CD8-positive, alpha-beta memory T cell (primary cell): ENCODE results near the gene GPR37. TPM values are rescaled to one million over a fixed set of nuclear protein-coding genes. Genes with fewer than 3 reads are reported as not detected.

Experiments used
- CTCF ChIA-PET: fragments of 350-600 bp; sonication (Branson Sonifier 250); formaldehyde crosslinking; loops from one replicate; lab custom pipeline; 2021; ENCODE audit warnings: antibody characterized with exemption; lab: Charles Lee
- POLR2A ChIA-PET: fragments of 350-600 bp; sonication (Branson Sonifier 250); formaldehyde crosslinking; loops from one replicate; lab custom pipeline; 2021; ENCODE audit warnings: antibody characterized with exemption; lab: Charles Lee
- DNase-seq, 5 donors: peaks; one replicate each; pipeline versions ENCODE4 v3.0.0 to v3.0.0-alpha.2; 2020 to 2022; ENCODE audit warnings: mixed read lengths in 1 of 5
- H3K27ac ChIP-seq: one replicate; pipeline ENCODE4 v1.7.0; 2013; ENCODE audit warnings: low read depth, mild to moderate bottlenecking, low read length, moderate library complexity
- H3K27me3 ChIP-seq: 2 replicates; pipeline ENCODE4 v1.7.0; 2013; ENCODE audit warnings: low read length, mild to moderate bottlenecking; ENCODE audit not compliant: insufficient read depth, poor library complexity, severe bottlenecking
- H3K36me3 ChIP-seq: 2 replicates; pipeline ENCODE4 v1.7.0; 2013; ENCODE audit warnings: mild to moderate bottlenecking, low read length, moderate library complexity; ENCODE audit not compliant: insufficient read depth
- H3K4me1 ChIP-seq: 2 replicates; pipeline ENCODE4 v1.7.0; 2013; ENCODE audit warnings: mild to moderate bottlenecking, low read length, moderate library complexity; ENCODE audit not compliant: insufficient read depth
- H3K4me3 ChIP-seq: 2 replicates; pipeline ENCODE4 v1.7.0; 2013; ENCODE audit warnings: mild to moderate bottlenecking, low read length
- H3K9me3 ChIP-seq: 2 replicates; pipeline ENCODE4 v1.7.0; 2013; ENCODE audit warnings: mild to moderate bottlenecking, low read length
- H3K27ac Mint-ChIP-seq, 8 donors: one replicate each; pipeline ENCODE4 v1.8.0; 2020 to 2021; ENCODE audit warnings: mixed read lengths in 8 of 8, mild to moderate bottlenecking in 6 of 8, inconsistent platforms in 3 of 8, moderate library complexity in 3 of 8
- H3K27me3 Mint-ChIP-seq, 2 donors: one replicate each; pipeline ENCODE4 v1.8.0; 2020 to 2021; ENCODE audit warnings: mixed read lengths in 2 of 2, mild to moderate bottlenecking in 1 of 2, moderate library complexity in 1 of 2
- H3K36me3 Mint-ChIP-seq, 3 donors: one replicate each; pipeline ENCODE4 v1.8.0; 2020 to 2021; ENCODE audit warnings: mixed read lengths in 3 of 3, inconsistent platforms in 1 of 3, mild to moderate bottlenecking in 1 of 3
- H3K4me1 Mint-ChIP-seq, 3 donors: one replicate each; pipeline ENCODE4 v1.8.0; 2020 to 2021; ENCODE audit warnings: mixed read lengths in 3 of 3, inconsistent platforms in 1 of 3, mild to moderate bottlenecking in 1 of 3
- H3K4me3 Mint-ChIP-seq, 7 donors: one replicate each; pipeline ENCODE4 v1.8.0; 2020 to 2021; ENCODE audit warnings: mixed read lengths in 7 of 7, mild to moderate bottlenecking in 6 of 7, moderate library complexity in 4 of 7, inconsistent platforms in 2 of 7
- H3K9me3 Mint-ChIP-seq, 5 donors: one replicate each; pipeline ENCODE4 v1.8.0; 2020 to 2022; ENCODE audit warnings: mixed read lengths in 5 of 5, mild to moderate bottlenecking in 3 of 5, moderate library complexity in 2 of 5, inconsistent platforms in 1 of 5
- polyA plus RNA-seq: library from polyadenylated mRNA; unstranded; fragments of 300-500 nt; fragmentation: Illumina TruSeq; gene quantifications from one replicate; pipeline ENCODE4 v1.2.3, GENCODE V29; 2021
- total RNA-seq, 2 experiments: library from RNA; stranded (reverse); gene quantifications; one replicate each; pipeline ENCODE4 v1.2.3, GENCODE V29; 2021

Gene GPR37
- total and polyA plus RNA-seq, 3 experiments from 2014 or later = not detected

DNA sequence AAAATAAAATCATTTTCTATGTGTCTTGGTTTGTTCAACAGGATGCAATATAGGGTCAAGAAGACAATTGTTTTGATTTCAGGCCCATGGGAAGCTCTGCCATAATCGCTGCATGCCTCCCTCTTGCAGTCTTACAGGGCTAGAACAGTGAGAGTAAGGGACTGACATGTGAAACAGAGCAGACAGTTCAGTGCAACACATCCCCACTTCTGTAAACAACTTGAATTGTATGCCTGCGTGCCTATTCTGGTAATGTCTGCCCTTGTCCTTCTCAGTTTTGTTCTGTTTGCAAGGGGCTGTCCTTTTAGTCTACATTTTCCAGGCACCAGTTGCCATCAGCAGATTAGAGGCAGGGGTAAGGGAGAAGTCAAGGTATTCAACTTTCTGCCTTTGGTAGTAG is 34.8 kb upstream of the GPR37 start:
- H3K4me3 ChIP-seq = no peak overlapping the region
- no peak overlapping the region for H3K27ac Mint-ChIP-seq
- no peaks in the 10 kb centered on the region for H3K4me1 ChIP-seq
- no peaks in the 10 kb centered on the region for H3K36me3 Mint-ChIP-seq
- peaks cover 2 to 18% (median 6%) of the 10 kb centered on the region in 5 donors for H3K9me3 Mint-ChIP-seq
- H3K27me3 ChIP-seq = no peaks in the 10 kb centered on the region
- ChIA-PET POLR2A (no interaction called here), CTCF (no interaction called here)
- H3K4me3 Mint-ChIP-seq = no peak overlapping the region
- DNase-seq = no peak
- no peak overlapping the region for H3K27ac ChIP-seq
- no peaks in the 10 kb centered on the region for H3K9me3 ChIP-seq
- H3K4me1 Mint-ChIP-seq = no peaks in the 10 kb centered on the region
- H3K36me3 ChIP-seq = no peaks in the 10 kb centered on the region
- peaks cover 1 to 29% of the 10 kb centered on the region in 2 donors for H3K27me3 Mint-ChIP-seq

GRCh38 chr7:124799448-124799847 is 33.9 kb upstream of the GPR37 start:
- H3K36me3 ChIP-seq = no peaks in the 10 kb centered on the region
- ChIA-PET CTCF (no interaction called here), POLR2A (no interaction called here)
- no peaks in the 10 kb centered on the region for H3K4me1 ChIP-seq
- Mint-ChIP-seq H3K4me3 (no peak overlapping the region), H3K27me3 (peaks cover 1 to 29% of the 10 kb centered on the region in 2 donors), H3K9me3 (peaks cover 2 to 18% (median 6%) of the 10 kb centered on the region in 5 donors), H3K27ac (no peak overlapping the region), H3K36me3 (no peaks in the 10 kb centered on the region), H3K4me1 (no peaks in the 10 kb centered on the region)
- DNase-seq = no peak
- no peaks in the 10 kb centered on the region for H3K27me3 ChIP-seq
- no peaks in the 10 kb centered on the region for H3K9me3 ChIP-seq
- no peak overlapping the region for H3K4me3 ChIP-seq
- no peak overlapping the region for H3K27ac ChIP-seq

- Mint-ChIP-seq H3K4me1 (no peaks in the 10 kb centered on the region), H3K9me3 (peaks cover 5 to 18% (median 6%) of the 10 kb centered on the region in 5 donors), H3K27ac (no peak overlapping the region), H3K27me3 (peaks cover 1 to 27% of the 10 kb centered on the region in 2 donors), H3K4me3 (no peak overlapping the region), H3K36me3 (no peaks in the 10 kb centered on the region)
- ChIA-PET POLR2A (no interaction called here), CTCF (no interaction called here)
- Histone ChIP-seq H3K4me3 (no peak overlapping the region), H3K27ac (no peak overlapping the region), H3K9me3 (no peaks in the 10 kb centered on the region), H3K4me1 (no peaks in the 10 kb centered on the region), H3K27me3 (no peaks in the 10 kb centered on the region), H3K36me3 (no peaks in the 10 kb centered on the region)
- DNase-seq = no peak
Observed at GRCh38 chr7:124796771-124797170, 31.2 kb upstream of the GPR37 start.

DNA sequence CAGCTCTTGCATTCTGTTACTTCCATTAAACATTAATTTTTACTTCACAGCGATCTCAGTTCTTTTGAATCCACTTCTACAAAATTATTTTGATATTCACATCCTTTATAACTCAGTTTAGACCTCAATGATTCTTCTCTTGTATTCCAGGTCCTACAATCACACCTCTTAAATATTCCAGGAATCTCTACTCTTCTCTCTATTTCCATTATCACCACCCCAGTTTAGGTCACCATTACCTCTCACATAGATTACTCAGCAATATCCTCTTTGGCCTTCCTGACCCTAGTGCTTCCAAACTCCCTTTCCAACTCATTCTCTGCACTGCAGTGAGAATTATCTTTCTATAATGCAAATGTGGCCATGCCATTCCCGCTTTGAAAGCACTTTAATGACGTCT is 27.1 kb upstream of the GPR37 start:
- Histone ChIP-seq H3K27ac (no peak overlapping the region), H3K4me3 (no peak overlapping the region), H3K9me3 (no peaks in the 10 kb centered on the region), H3K4me1 (no peaks in the 10 kb centered on the region), H3K36me3 (no peaks in the 10 kb centered on the region), H3K27me3 (no peaks in the 10 kb centered on the region)
- no peak for DNase-seq
- CTCF ChIA-PET = no interaction called here
- POLR2A ChIA-PET = no interaction called here
- H3K4me1 Mint-ChIP-seq = no peaks in the 10 kb centered on the region
- peaks cover 8 to 12% of the 10 kb centered on the region in 2 donors for H3K27me3 Mint-ChIP-seq
- H3K27ac Mint-ChIP-seq = no peak overlapping the region
- no peaks in the 10 kb centered on the region for H3K36me3 Mint-ChIP-seq
- H3K4me3 Mint-ChIP-seq = no peak overlapping the region
- H3K9me3 Mint-ChIP-seq = peaks cover 5 to 11% (median 6%) of the 10 kb centered on the region in 5 donors

DNA sequence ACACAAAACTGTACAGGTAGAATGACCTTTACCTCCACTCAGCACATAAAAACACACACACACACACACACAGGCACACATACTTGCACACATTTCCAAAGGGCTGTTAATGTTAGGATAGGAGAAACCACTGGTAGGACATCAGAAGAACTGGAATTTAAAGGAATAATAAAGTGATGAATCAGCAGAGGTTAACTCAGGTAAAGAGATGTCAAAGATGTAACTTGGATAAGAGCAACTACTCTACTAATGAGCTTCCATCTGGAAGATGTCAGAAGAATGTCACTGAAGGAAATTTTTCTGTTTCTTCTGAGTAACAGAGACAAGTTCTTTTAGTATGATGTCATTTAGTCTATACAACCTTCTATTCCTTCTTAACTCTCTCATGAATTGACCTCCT is 26.4 kb upstream of the GPR37 start:
- no peak overlapping the region for H3K4me3 Mint-ChIP-seq
- ChIA-PET CTCF (no interaction called here), POLR2A (no interaction called here)
- H3K36me3 Mint-ChIP-seq = no peaks in the 10 kb centered on the region
- H3K9me3 Mint-ChIP-seq = peaks cover 3 to 10% (median 6%) of the 10 kb centered on the region in 5 donors
- no peaks in the 10 kb centered on the region for H3K27me3 ChIP-seq
- H3K27ac ChIP-seq = no peak overlapping the region
- H3K4me1 ChIP-seq = no peaks in the 10 kb centered on the region
- no peaks in the 10 kb centered on the region for H3K4me1 Mint-ChIP-seq
- H3K27me3 Mint-ChIP-seq = peaks cover 8 to 12% of the 10 kb centered on the region in 2 donors
- no peak overlapping the region for H3K27ac Mint-ChIP-seq
- no peak overlapping the region for H3K4me3 ChIP-seq
- no peak for DNase-seq
- no peaks in the 10 kb centered on the region for H3K36me3 ChIP-seq
- H3K9me3 ChIP-seq = no peaks in the 10 kb centered on the region

DNA sequence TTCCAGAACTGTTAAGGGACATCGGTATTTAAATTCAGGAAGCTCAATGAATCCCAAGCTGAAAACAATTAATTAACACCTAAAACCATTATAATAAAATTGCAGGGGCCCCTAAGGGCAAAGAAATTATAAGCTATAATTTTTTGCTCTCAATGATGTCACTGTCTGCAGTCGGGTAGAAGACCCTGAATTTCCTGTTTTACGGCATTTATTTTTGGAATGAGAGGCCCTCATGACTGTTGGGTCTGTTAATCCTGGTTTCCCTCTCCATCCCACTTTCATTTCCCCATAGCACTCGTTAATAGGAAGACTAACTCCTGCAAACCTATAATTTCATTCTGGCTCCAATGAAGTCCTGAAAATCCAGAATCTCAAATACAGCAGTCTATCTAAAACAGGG is 25.8 kb upstream of the GPR37 start:
- no peak overlapping the region for H3K27ac Mint-ChIP-seq
- H3K4me3 ChIP-seq = no peak overlapping the region
- ChIA-PET POLR2A (no interaction called here), CTCF (no interaction called here)
- DNase-seq = no peak
- no peak overlapping the region for H3K27ac ChIP-seq
- no peak overlapping the region for H3K4me3 Mint-ChIP-seq
- no peaks in the 10 kb centered on the region for H3K4me1 ChIP-seq
- H3K9me3 ChIP-seq = no peaks in the 10 kb centered on the region
- H3K36me3 ChIP-seq = no peaks in the 10 kb centered on the region
- H3K36me3 Mint-ChIP-seq = no peaks in the 10 kb centered on the region
- H3K9me3 Mint-ChIP-seq = peaks cover 3 to 8% (median 4%) of the 10 kb centered on the region in 5 donors
- peaks cover 8 to 12% of the 10 kb centered on the region in 2 donors for H3K27me3 Mint-ChIP-seq
- no peaks in the 10 kb centered on the region for H3K27me3 ChIP-seq
- no peaks in the 10 kb centered on the region for H3K4me1 Mint-ChIP-seq

- Mint-ChIP-seq H3K36me3 (no peaks in the 10 kb centered on the region), H3K27me3 (peaks cover 9 to 12% of the 10 kb centered on the region in 2 donors), H3K9me3 (peaks cover 0 to 3% (median under 1%) of the 10 kb centered on the region in 5 donors), H3K4me3 (no peak overlapping the region), H3K4me1 (no peaks in the 10 kb centered on the region), H3K27ac (no peak overlapping the region)
- Histone ChIP-seq H3K36me3 (no peaks in the 10 kb centered on the region), H3K4me1 (no peaks in the 10 kb centered on the region), H3K27me3 (no peaks in the 10 kb centered on the region), H3K27ac (no peak overlapping the region), H3K4me3 (no peak overlapping the region), H3K9me3 (no peaks in the 10 kb centered on the region)
- DNase-seq = no peak
- ChIA-PET CTCF (no interaction called here), POLR2A (no interaction called here)
Observed at GRCh38 chr7:124790645-124791044, 25.1 kb upstream of the GPR37 start.

DNA sequence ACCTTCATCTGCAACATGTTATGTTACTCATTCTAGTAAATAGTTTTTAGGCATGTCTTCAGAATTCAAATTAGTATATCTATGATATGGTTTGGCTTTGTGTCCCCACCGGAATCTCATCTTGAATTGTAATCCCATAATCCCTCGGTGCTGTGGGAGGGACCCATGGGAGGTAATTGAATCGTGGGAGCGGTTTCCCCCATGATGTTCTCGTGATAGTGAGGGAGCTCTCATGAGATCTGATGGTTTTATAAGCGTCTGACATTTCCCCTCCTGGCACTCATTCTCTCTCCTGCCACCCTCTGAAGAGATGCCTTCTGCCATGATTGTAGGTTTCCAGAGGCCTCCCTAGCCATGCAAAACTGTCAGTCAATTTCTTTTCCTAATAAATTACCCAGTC is 20.4 kb upstream of the GPR37 start:
- no peaks in the 10 kb centered on the region for H3K9me3 Mint-ChIP-seq
- H3K4me3 ChIP-seq = no peak overlapping the region
- H3K4me1 Mint-ChIP-seq = no peaks in the 10 kb centered on the region
- H3K27me3 Mint-ChIP-seq = peaks cover 7 to 11% of the 10 kb centered on the region in 2 donors
- DNase-seq = no peak
- H3K27me3 ChIP-seq = no peaks in the 10 kb centered on the region
- no peak overlapping the region for H3K27ac Mint-ChIP-seq
- H3K4me1 ChIP-seq = no peaks in the 10 kb centered on the region
- POLR2A ChIA-PET = no interaction called here
- CTCF ChIA-PET = no interaction called here
- no peak overlapping the region for H3K27ac ChIP-seq
- H3K36me3 Mint-ChIP-seq = no peaks in the 10 kb centered on the region
- no peaks in the 10 kb centered on the region for H3K9me3 ChIP-seq
- no peak overlapping the region for H3K4me3 Mint-ChIP-seq
- no peaks in the 10 kb centered on the region for H3K36me3 ChIP-seq
